ENCODE measurements around the gene NDUFS1. TPM values are rescaled to one million over a fixed set of nuclear protein-coding genes. Genes with fewer than 3 reads are reported as not detected.

Gene NDUFS1
- total RNA-seq, 1 experiment from 2014 or later = 79.2 TPM

DNA sequence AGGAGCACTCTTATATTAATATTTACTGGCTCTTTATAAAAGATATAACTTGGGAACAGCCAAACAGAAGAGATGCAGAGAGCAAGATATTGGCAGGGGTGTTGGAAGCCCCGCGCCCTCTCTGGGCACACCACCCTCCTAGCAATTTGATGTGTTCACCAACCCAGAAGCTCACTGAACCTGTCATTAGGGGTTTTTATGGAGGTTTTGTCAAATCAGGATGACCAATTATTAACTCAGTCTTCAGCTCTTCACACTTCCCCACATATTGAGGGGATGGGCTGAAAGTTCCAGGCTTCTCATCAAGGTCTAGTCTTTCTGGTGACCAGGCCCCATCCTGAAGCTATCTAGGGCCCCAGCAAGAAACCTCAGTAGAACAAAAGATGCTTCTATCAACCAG, 62.4 kb downstream of the NDUFS1 start:
- no TSS peak for BruUV-seq (replicated peaks)
- no peaks in the 10 kb centered on the region for H3K36me3 Mint-ChIP-seq (ENCODE audit: insufficient read depth, unreplicated experiment)
- no peak overlapping the region for H3K4me3 Mint-ChIP-seq (ENCODE audit: low read depth, unreplicated experiment)
- CTCF ChIA-PET = no interaction called here
- no peaks in the 10 kb centered on the region for H3K9me3 Mint-ChIP-seq (ENCODE audit: low read depth, unreplicated experiment)
- H3K27ac Mint-ChIP-seq (ENCODE audit: unreplicated experiment) = no peak overlapping the region
- intact Hi-C loops (cut with micrococcal nuclease; ENCODE audit: unreplicated experiment) = no loop called here
- H3K4me1 Mint-ChIP-seq (ENCODE audit: low read depth, unreplicated experiment) = no peaks in the 10 kb centered on the region
- TF ChIP-seq, protein P1, sequence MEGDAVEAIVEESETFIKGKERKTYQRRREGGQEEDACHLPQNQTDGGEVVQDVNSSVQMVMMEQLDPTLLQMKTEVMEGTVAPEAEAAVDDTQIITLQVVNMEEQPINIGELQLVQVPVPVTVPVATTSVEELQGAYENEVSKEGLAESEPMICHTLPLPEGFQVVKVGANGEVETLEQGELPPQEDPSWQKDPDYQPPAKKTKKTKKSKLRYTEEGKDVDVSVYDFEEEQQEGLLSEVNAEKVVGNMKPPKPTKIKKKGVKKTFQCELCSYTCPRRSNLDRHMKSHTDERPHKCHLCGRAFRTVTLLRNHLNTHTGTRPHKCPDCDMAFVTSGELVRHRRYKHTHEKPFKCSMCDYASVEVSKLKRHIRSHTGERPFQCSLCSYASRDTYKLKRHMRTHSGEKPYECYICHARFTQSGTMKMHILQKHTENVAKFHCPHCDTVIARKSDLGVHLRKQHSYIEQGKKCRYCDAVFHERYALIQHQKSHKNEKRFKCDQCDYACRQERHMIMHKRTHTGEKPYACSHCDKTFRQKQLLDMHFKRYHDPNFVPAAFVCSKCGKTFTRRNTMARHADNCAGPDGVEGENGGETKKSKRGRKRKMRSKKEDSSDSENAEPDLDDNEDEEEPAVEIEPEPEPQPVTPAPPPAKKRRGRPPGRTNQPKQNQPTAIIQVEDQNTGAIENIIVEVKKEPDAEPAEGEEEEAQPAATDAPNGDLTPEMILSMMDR (IDR thresholded peaks at IDR 0.05; ENCODE audit: unreplicated experiment) = no peak
- H3K27me3 Mint-ChIP-seq (ENCODE audit: unreplicated experiment) = no peaks in the 10 kb centered on the region
- DNase-seq = no peak

DNA sequence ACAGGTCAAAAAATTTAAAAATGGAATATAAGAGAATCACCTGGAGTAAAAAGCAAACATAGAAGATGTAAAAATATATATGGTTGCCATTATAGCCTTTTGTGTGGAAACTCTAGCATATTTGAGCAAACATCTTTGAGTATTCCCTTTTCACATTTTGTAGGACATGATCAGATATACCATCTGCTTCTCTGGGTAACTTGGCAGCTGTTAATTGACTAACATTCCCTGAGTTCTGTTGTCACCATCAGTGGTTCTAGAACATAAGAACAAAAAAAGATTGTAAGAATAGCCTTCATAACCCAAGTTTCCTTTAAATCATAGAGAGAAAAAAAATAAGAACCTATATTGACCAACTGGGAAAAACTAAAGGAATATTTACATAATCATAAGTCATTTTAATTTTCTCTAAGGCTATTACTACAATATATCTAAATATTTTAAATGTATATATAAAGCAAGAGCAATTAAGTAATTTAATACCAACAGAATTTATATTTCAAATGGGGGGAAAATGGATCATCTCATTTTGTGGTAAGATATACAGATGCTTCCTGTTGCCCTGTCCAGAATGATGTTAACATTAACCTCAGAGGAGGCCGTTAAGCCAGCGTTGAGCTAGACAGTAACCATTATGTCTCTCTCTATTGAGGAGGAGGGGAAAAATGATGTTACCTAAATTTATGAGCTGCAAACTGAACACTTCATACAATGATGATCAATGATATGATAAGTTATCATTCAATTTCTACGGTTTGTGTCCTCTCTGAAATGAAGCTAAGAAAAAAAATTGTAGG, 63.5 kb downstream of the NDUFS1 start:
- intact Hi-C loops (cut with micrococcal nuclease; ENCODE audit: unreplicated experiment) = no loop called here
- H3K9me3 Mint-ChIP-seq (ENCODE audit: low read depth, unreplicated experiment) = no peaks in the 10 kb centered on the region
- H3K4me1 Mint-ChIP-seq (ENCODE audit: low read depth, unreplicated experiment) = no peaks in the 10 kb centered on the region
- no peaks in the 10 kb centered on the region for H3K27me3 Mint-ChIP-seq (ENCODE audit: unreplicated experiment)
- CTCF ChIA-PET = interaction anchor here (0.7 kb wide), 1 partner anchor 104 kb away, joined by 3 read pairs; no protein-coding TSS in a partner anchor
- no peak for DNase-seq
- no peak overlapping the region for H3K4me3 Mint-ChIP-seq (ENCODE audit: low read depth, unreplicated experiment)
- H3K36me3 Mint-ChIP-seq (ENCODE audit: insufficient read depth, unreplicated experiment) = no peaks in the 10 kb centered on the region
- TF ChIP-seq, protein P1 (IDR thresholded peaks at IDR 0.05; ENCODE audit: unreplicated experiment) = no peak
- no peak overlapping the region for H3K27ac Mint-ChIP-seq (ENCODE audit: unreplicated experiment)
- no TSS peak for BruUV-seq (replicated peaks)

DNA sequence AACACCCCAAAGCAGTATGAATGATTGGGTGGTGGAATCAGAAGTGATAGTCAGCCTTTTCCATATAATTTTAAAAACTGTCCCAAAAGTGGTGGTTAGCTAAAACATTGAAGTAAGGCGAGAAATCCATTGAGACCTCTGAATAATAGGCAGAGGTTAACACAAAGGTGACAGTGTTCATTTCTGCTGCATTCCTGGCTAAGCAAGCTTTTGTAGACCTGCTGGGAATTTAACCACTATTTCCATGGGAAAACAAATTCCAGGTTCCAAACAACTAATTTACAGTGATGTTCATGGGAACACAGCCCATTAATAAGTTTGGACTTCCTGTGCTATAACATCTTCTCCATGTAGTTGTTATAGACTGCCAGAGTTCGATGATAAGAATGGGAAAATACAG, 66.9 kb downstream of the NDUFS1 start:
- Mint-ChIP-seq H3K4me1 (ENCODE audit: low read depth, unreplicated experiment) (peaks cover under 1% of the 10 kb centered on the region), H3K27me3 (ENCODE audit: unreplicated experiment) (no peaks in the 10 kb centered on the region), H3K9me3 (ENCODE audit: low read depth, unreplicated experiment) (no peaks in the 10 kb centered on the region), H3K27ac (ENCODE audit: unreplicated experiment) (no peak overlapping the region), H3K36me3 (ENCODE audit: insufficient read depth, unreplicated experiment) (no peaks in the 10 kb centered on the region), H3K4me3 (ENCODE audit: low read depth, unreplicated experiment) (no peak overlapping the region)
- CTCF ChIA-PET = interaction anchor here (0.5 kb wide), 1 partner anchor 8 kb away, joined by 7 read pairs; no protein-coding TSS in a partner anchor
- TF ChIP-seq, protein P1 (IDR thresholded peaks at IDR 0.05; ENCODE audit: unreplicated experiment) = no peak
- intact Hi-C loops (cut with micrococcal nuclease; ENCODE audit: unreplicated experiment) = no loop called here
- DNase-seq = no peak
- no TSS peak for BruUV-seq (replicated peaks)

DNA sequence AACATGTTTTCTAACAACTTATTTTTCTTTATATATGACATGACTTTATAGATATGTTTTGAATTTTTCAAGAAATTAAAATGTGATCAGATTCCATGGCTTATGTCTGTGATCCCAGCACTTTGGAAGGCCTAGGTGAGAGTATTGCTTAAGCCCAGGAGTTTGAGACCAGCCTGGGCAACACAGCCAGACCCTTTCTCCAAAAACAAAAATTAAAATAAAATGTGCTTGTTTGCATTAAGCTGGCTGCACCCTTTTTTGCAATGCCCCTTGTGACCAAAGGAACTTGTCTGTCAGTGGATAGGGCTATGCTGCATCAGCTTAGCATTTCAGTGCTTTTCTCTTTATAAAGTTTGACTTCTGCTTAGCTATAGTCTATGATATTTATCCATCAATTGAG, 71.0 kb downstream of the NDUFS1 start:
- DNase-seq = no peak
- no peaks in the 10 kb centered on the region for H3K9me3 Mint-ChIP-seq (ENCODE audit: low read depth, unreplicated experiment)
- H3K4me1 Mint-ChIP-seq (ENCODE audit: low read depth, unreplicated experiment) = peaks cover 21% of the 10 kb centered on the region
- no peak overlapping the region for H3K4me3 Mint-ChIP-seq (ENCODE audit: low read depth, unreplicated experiment)
- BruUV-seq (replicated peaks) = no TSS peak
- H3K27ac Mint-ChIP-seq (ENCODE audit: unreplicated experiment) = no peak overlapping the region
- intact Hi-C loops (cut with micrococcal nuclease; ENCODE audit: unreplicated experiment) = loop anchor here (10.0 kb wide), 1 partner anchor 143 kb away; no protein-coding TSS in a partner anchor
- peaks cover 36% of the 10 kb centered on the region for H3K36me3 Mint-ChIP-seq (ENCODE audit: insufficient read depth, unreplicated experiment)
- H3K27me3 Mint-ChIP-seq (ENCODE audit: unreplicated experiment) = no peaks in the 10 kb centered on the region
- TF ChIP-seq, protein P1 (IDR thresholded peaks at IDR 0.05; ENCODE audit: unreplicated experiment) = no peak
- CTCF ChIA-PET = no interaction called here
